ENCODE measurements around the gene KCNMB2.
"Not testable (repeated sequence)": the region's sequence is repeated elsewhere in the genome, so short reads cannot be mapped to it uniquely, and the experiment has no call there.

GRCh38 chr3:178549426-178549825 lies 13.2 kb downstream of the KCNMB2 start:
- TF ChIP-seq CTCF, EP300, REST, HDAC2, CEBPB (IDR thresholded peaks at IDR 0.05): not testable (repeated sequence)

Measured in A549 (cell line).